SIG-M5 treated with dmso at 0.1 percent for 504 hours (cell line): ENCODE measurements around the gene GABRB3.
"Not testable (repeated sequence)": the region's sequence is repeated elsewhere in the genome, so short reads cannot be mapped to it uniquely, and the experiment has no call there.

ENCODE experiments used
- DNase-seq: peaks from one replicate; lab custom pipeline; 2025; ENCODE audit not compliant: unreplicated experiment; lab: John Stamatoyannopoulos, UW

The GABRB3 gene

DNA sequence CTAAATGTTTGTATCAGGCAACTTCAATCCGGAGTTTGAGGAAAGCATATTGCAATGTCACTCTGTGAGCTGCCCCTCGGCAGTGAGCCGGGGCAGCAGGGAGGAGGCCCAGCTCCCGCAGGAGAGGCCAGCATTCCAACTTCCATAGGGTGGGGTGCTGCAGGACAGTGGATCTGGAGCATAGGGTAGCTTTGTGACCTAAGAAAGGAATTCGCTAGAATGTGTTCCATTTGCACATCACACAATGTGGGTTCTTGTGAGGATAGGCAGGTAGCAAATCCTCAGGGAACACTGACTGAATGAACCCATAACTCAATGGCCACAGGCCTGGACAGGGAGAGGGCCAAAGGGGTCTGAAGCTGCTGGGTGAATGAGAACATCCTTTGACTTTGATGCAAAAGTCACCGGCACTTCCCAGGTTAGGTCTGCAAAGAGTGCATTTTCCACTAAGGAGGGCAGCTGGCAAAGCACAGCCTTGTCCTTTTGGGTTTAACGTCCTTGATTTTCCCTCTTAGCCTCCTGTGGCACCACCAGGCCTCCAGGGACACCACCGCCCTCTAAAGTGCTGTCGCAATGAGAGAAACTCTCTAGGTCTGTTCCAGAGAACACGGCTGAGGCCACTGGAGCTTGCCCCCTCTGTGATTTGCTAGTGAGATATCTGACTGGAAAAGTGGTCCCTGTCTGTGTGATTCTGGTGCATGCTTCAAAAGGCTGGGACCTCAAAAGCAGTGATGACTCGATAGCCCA is 36.2 kb downstream of the GABRB3 start:
- no peak for DNase-seq

DNA sequence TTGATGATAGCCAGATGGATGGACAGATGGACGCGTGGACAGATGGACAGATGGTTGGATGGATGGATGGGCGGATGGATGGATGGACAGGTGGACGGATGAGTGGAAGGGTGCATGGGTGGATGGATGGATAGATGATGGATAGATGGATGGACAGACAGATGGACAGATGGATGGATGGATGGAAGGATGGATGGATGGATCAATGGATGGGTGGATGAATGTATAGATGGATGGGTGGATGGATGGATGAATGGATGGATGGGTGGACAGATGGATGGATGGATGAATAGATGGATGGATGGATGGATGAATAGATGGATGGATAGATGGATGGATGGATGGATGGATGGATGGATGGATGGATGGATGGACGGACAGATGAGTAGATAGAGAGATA is 40.9 kb downstream of the GABRB3 start:
- no peak for DNase-seq

DNA sequence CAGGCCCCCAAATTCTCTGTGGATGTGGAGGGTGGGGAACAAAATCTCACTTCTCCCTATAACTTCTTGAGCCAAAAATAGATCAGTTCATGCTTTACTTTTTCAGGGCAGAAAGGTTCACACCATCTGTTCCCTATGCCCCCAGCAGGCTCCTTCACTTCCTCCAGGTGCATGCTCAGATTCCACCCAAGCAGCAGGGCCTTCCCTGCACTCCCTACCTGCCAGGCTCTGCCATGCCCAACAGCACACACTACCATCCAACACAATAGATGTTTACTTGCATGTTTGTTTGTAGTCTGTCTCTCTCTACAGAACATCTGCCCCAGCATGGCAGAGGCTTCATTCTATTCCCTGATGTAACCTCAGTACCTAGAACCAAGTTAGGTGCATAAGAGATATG is 43.3 kb downstream of the GABRB3 start:
- no peak for DNase-seq

DNA sequence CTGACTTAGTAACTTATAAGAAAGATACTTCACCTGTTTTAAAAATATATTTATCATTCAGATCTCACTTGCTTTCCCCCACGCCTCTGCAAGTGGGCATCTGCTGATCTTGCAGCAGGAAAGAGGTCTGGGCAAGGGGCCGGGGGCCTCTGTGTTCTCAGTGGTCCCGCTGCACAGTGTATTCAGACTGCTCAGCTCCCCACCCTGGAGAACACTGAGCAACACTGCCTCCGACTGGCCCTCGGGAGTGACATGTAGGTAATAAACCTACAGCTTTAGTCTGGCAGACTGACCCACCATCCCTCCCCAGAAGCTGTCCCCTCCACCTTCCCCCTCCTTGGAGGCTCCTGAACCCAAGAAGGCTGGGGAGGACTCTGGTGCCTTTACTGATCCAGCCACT is 43.8 kb downstream of the GABRB3 start:
- no peak for DNase-seq

DNA sequence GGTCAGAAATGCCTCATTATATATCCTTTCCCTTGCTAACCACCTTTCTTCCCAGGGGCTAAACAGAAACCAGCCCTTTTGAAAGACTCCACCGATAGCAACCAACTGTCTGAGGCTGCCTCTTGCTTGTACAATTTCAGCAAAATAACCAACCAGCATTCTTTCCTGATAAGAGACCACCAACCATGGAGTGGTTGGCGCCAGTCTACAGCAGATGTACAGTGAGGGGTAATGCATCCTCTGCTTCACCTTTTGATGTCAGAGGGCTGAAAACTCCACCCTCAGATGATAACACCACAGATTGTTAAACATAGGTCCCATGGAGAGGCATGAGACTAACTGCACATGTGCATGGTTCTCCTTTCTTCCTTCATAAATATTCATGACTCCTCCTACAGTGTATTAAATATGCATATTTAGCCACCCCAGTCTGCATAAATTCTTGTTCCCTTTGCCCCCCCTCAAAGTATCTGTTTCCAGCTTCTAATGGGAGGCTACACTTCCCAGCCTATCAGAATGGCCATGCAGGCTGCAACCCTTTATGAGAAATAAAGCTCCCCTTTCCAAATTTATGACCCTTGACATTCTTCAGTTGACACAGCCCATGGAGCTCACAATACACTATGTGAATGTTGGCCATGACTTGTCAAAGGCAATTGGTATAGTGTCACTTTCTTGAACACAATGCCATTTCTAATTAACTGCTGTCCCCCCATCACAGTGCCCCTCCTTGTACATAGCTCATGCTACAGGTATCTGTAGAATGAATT is 48.3 kb downstream of the GABRB3 start:
- no peak for DNase-seq

DNA sequence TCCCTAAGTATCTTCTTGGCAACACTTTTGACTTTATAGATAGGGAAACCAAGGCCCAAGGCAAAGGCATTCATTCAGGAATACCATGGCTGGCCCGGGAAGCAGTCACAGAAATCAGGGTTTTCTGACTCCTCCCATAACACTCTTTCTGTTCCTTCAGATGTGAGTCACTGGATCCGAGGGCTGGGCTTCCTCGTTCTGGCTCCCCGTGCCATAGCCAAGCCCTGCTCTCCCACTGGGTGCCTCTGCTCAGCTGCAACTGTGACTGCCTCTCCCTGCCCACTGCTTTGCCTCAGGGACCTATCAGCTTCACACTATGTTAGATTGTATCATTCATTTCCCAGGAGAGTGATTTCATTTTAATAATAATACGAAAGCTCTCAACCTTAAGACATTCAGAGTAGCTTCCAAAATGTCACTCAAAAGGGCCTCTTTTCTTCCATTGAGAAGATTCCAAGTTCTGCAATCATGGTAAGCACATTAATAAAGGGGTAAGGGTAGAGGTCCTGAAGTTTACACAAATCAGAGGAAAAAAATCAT is 50.2 kb downstream of the GABRB3 start:
- no peak for DNase-seq

DNA sequence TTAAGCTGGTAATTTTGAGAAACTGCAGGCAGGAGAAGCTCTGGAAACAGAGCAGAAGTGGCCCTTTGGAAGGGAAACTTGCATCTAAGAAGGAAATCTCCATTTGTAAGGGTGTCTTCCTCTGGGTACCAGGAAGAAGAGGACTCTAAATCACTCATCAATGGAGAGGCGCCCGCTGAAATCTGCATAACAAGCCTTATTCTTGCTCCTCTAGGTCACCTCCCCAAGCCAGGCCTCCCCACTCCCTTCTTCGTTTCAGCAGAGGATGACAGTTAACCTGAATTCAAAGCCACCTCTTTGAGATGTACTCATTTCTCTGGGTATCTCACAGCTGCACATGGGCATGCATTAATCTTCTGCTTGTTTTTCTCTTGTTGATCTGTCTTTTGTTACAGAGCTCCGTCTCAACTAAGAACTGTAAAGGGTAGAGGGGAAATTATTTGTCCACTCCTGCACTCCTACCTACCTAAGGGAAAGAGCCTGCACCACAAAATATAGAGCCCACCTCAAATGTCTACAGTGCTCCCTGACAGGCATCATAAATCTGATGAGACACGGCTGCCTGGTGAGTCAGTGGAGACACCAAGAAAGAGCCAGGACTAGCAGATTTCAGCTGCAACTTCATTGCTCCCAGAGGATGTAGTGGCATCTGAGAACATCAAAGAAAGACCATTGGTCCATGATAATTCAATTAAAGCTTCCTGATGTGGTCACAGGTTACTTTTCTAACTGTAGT is 51.5 kb downstream of the GABRB3 start:
- no peak for DNase-seq

DNA sequence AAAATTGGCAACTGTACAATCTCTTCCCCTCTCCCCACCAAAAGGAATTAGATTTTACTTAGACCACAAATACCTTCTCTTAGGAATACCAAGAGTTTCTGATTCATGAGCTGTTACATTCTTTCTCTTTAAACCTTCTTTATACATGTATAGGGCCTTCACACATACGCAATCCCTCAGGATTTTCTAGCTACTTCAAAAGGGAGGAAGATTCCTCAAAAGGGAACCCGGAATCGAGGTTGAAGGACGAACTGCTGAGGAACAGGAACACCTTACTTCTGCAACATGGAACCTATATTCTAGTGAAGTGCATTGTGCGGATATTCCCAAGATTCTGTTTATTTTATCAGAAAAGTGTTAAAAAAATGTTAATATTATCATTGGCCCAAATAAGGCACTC is 52.3 kb downstream of the GABRB3 start:
- DNase-seq: no peak

DNA sequence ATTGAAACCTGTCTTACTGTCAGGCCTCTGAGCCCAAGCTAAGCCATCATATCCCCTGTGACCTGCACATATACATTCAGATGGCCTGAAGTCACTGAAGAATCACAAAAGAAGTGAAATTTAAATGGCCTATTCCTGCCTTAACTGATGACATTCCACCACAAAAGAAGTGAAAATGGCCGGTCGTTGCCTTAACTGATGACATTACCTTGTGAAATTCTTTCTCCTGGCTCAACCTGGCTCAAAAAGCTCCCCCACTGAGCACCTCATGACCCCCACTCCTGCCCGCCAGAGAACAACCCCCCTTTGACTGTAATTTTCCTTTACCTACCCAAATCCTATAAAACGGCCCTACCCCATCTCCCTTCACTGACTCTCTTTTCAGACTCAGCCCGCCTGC is 53.0 kb downstream of the GABRB3 start:
- DNase-seq: not testable (repeated sequence)

DNA sequence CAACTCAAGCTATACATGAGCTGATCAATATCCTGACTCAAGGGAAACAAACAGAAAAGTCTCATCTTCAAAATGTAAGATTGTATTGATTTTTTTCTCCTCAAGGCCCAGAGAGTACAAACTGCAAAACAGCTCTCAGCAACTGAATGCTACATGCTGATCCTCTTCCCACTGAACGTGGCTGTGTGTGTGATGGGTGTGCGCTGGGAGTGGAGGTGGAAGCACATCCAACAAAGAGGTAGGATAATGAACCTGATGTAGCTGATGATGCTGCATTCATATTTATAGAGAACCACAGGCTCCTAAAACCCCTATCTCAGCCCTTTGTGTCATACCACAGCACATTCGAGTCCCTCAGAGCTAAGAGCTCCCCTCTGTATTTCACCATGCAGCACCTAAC is 56.8 kb downstream of the GABRB3 start:
- DNase-seq: no peak

DNA sequence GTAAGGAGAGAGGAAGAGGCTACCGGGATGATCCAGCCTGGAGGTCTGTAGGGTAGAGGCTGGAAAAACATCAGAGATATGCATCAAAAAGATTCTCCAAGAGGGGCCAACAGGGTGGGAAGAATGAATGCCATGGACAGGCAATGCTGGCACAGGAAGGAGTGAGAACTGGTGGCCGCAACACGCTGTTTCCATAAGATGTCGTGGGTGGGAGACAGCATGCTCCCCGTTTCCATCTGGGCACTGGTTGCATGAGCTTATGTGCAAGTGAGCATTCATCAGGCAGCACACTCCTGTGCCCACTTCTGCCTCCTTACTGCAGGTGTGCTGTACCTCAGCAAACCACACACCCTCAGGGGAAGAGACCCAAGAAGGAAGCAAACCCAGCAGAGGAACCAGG is 59.4 kb downstream of the GABRB3 start:
- DNase-seq: no peak

DNA sequence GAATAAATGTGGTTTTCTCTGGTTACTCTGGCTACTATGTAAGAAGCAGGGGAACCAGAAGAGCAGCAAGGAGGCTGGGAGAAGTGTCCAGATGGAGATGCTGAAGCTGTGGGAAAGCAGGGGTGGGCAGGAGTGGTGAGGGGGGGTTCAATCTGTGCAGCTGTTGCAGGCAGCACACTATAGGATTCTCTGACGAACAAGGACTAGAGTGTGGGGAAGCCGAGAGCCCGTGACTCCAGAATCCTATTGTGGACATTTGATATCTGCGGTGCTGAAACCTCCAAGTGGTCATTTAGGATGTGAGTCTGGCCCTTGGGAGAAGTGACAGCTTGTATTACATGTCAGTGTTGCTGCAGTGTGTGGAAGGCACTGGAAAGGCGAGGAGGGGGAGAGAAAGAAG is 60.5 kb downstream of the GABRB3 start:
- DNase-seq: no peak

DNA sequence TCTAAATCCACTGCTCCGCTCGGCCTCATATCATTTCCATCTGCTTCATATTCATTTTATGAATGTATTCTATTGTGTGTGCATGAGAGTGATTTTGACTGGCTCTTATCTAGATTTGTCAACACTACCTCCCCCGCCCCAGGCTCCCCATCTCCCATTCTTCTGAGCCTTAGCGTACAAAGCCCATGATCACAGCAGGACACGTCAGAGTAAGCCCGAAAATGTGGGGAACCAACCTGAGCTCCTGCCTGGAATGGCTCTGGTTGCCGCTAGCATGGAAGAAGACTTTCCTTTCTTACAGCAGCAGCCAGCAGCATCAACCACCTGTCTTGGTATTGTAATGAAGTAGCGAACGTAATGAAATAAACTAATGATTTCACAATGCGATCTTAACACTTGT is 61.4 kb downstream of the GABRB3 start:
- DNase-seq: no peak

DNA sequence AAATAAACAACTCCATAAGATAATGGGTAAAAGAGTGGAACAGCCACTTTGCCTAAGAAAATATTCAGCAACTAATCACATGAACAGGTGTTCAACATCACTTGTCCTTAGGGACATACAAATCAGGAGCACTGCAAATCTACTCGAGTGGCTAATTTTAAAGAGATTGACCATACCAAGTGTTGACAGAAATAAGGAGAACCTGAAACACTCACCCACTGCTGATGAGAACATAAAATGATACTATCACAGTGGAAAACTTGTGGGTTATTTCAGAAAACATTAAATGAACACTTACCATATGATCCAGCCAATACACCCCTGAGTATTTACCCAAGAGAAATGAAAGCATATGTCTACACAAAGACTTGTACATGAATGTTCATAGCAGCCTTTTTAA is 70.5 kb downstream of the GABRB3 start:
- DNase-seq: no peak

DNA sequence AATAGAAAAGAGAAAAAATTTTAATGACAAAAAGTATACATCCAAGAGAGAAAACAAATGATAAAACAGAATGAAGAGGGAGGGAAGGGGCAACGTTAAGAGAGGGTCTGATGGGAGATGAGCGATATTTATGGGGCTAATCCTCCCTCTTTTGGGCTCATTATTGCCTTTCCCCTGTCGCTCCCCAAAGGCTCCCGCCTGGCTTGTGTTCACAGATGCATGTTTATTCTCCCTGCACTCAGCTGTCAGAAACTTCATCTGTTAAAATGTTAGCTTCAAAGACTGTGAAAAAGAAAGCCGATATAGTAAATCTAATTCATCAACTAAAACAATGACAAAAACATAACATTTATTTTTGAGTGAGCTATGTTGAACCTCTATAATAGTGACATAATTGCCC is 74.3 kb downstream of the GABRB3 start:
- DNase-seq: no peak

DNA sequence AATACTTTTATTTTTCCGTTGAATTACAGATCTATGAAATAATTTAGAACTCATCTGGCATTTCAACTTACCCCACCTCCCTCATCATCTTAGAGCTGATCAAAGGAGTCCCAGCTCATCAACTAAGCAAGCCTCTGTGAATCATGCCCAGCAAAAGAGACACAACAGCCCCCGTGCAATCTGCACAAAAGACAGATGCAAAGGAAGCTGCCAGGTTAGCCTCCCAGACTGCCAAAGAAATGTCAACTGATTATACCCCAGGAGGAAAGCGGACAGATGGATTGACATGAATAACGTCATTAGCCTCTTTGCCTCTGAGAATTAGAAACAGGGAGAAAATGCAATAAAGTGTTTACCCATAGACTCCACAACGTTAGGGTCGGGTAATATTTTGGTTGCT is 75.0 kb downstream of the GABRB3 start:
- DNase-seq: no peak

DNA sequence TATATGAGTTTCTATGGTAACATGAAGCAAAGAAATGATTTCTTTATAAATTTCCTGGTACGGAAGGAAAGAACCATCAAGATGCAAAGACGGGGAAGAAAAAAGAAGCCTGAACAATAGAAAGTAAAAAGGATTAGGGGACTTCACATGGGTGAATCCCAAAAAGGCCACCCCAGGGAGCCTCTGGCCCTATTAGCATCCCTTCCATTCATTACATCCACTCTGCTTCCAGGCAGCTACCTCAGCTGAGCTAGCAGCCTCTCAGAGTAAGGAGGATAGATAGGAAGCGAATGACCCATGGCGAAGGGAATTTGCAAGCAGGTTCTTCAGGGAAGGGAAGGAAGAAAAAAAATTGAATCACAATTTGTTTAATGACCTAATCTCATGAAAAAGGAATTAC is 81.6 kb downstream of the GABRB3 start:
- no peak for DNase-seq

DNA sequence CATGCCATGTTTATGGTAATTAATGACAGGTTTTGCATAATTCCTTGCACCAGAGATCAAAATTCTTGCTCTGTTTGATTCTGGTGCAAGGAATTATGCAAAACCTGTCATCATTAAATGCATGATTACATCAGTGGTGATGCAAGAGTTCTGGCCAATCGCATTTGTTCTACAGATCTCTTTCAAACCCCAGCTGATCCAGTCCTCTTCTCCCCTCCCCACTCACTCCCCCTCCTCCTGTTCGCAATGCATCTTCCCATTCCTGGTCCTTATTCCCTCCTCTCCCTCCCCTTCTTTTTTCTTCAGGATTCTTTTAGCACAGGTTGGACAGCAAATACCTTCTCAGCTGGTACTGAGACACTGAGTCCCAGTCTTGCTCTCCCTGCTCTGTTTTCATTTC is 82.1 kb downstream of the GABRB3 start:
- no peak for DNase-seq

DNA sequence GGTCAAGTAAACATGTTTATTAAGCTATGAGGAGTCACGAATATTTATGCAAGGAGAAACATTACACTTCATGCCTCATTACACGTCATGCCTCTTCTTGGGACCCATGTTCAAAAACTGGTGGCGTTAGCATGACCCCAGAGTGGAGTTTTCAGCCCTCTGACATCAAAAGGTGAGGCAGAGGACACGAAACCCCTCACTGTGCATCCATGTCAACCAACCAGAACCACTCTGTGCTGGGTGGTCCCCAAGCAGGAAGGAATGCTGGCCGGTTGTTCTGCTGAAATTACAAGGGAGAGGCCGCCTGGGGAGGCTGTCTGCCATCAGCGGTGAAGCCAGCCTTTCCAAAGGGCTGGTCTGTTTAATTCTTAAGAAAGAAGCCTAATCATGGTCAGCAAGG is 83.4 kb downstream of the GABRB3 start:
- no peak for DNase-seq

DNA sequence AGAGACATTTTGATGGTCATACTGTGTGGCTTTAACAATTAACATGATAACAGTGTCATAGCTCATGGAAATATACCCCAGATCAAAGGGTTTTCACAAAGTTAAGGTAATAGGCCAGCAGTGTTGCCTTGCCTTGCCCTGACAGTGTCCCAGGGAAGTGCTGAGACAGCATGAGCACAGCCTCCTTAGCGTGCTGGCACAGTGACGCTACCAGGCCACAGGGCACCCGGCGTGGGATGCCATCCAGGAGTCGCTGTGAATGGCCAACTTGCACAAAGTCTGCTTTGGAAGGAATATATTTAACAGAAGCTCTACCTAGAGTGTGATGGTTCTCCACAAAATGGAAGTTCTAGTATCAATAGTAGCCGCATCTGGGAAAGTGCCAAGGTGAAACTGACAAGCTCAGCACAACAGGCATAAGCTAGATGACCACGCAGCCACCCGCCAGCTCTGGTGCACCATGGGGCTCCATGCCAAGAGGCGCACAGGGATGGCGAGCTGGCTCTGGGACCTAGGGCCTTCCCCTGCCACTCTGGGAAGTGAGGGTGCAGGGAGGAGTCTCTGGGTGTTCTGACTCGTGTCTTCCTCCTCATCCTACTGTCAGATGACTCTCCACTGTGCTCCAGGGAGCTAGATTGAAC is 86.2 kb downstream of the GABRB3 start:
- no peak for DNase-seq

DNA sequence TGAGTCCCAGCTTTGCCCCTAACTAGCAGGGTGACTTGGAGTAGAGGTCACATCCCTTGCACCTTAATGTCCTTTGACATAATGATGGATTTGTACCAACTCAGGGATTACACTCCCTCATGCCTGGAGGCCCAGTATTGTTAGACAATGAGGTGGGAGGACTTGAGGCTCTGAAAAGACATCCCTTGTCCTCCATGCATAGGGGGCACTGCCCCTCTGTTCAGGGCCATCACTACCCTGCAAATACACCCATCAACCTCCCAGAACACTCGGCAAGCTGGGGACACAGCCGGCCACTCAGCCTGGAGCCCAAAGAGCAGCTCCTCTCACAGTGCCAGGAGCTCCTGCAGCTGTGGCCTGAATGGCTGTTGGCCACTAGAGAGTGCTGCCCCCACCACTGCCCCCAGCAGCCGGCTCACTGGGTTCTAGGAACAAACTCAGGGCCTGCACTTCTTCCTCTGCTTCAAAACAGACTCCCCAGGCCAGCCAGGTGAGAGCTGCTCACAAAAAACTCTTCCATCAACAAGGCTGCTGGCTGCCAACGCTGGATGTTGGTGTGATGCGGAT is 90.2 kb downstream of the GABRB3 start:
- DNase-seq: no peak
